Activated CD8-positive, alpha-beta memory T cell treated with anti-CD3 and anti-CD28 coated beads, Interleukin-2, amount 50 U/mL, for 24 hours (primary cell): ENCODE data around the gene IL27RA.
"Not testable (repeated sequence)": the region's sequence is repeated elsewhere in the genome, so short reads cannot be mapped to it uniquely, and the experiment has no call there.

Experiments
- DNase-seq: peaks from one replicate; pipeline ENCODE4 v3.0.0-alpha.2; 2020; ENCODE audit errors: extremely low read depth

Gene IL27RA

GRCh38 chr19:13999085-13999484 lies 32.5 kb upstream of the IL27RA start:
- no peak for DNase-seq

GRCh38 chr19:14000691-14001375 lies 30.7 kb upstream of the IL27RA start:
- DNase-seq = no peak

GRCh38 chr19:14002571-14003250 lies 28.9 kb upstream of the IL27RA start:
- DNase-seq = no peak

- no peak for DNase-seq
These were observed 28.1 kb upstream of the IL27RA start for GRCh38 chr19:14003251-14004055.

GRCh38 chr19:14004619-14005348 lies 26.8 kb upstream of the IL27RA start:
- DNase-seq = no peak

- peak; percentile 78 for DNase-seq
These were observed 26.0 kb upstream of the IL27RA start for GRCh38 chr19:14005349-14006084.

- DNase-seq = peak; percentile 100
These were observed 25.3 kb upstream of the IL27RA start, which contains the start of gene RFX1 for GRCh38 chr19:14006085-14006765. TSS of gene RFX1 (minus strand) at chr19:14006320. CDS start at chr19:13993843, 12,477 bp downstream.

GRCh38 chr19:14006766-14007562 lies 24.6 kb upstream of the IL27RA start:
- DNase-seq = no peak

GRCh38 chr19:14012378-14012915 lies 19.1 kb upstream of the IL27RA start:
- DNase-seq = no peak

GRCh38 chr19:14015524-14016035 lies 16.0 kb upstream of the IL27RA start:
- no peak for DNase-seq

GRCh38 chr19:14019100-14019499 lies 12.5 kb upstream of the IL27RA start:
- no peak for DNase-seq

- not testable (repeated sequence) for DNase-seq
These were observed 11.8 kb upstream of the IL27RA start for GRCh38 chr19:14019739-14020138.

GRCh38 chr19:14021474-14021873 lies 10.1 kb upstream of the IL27RA start:
- DNase-seq = no peak

GRCh38 chr19:14022469-14022868 lies 9.1 kb upstream of the IL27RA start:
- DNase-seq = no peak

- no peak for DNase-seq
These were observed 7.9 kb upstream of the IL27RA start for GRCh38 chr19:14023404-14024235.

- not testable (repeated sequence) for DNase-seq
These were observed 4.8 kb upstream of the IL27RA start for GRCh38 chr19:14026652-14027192.

- DNase-seq = no peak
These were observed 3.6 kb upstream of the IL27RA start, which contains the start of gene RLN3 for GRCh38 chr19:14027856-14028450. TSS of gene RLN3 (plus strand) at chr19:14028148. CDS start at chr19:14028205, 57 bp downstream.
